Neuron (in vitro differentiated cells): ENCODE measurements around the gene PTCH2.
"Not testable (repeated sequence)": the region's sequence is repeated elsewhere in the genome, so short reads cannot be mapped to it uniquely, and the experiment has no call there.

Experiments
- H2AFZ ChIP-seq: one replicate; pipeline ENCODE4 v1.6.1; 2013; ENCODE audit warnings: low read depth, mild to moderate bottlenecking, inconsistent platforms, low read length, moderate library complexity
- H3K27me3 ChIP-seq: one replicate; pipeline ENCODE4 v1.6.1; 2013; ENCODE audit warnings: low read length; ENCODE audit not compliant: insufficient read depth
- H3K36me3 ChIP-seq: one replicate; pipeline ENCODE4 v1.6.1; 2013; ENCODE audit warnings: low read length; ENCODE audit not compliant: insufficient read depth
- H3K4me1 ChIP-seq: one replicate; pipeline ENCODE4 v1.6.1; 2013; ENCODE audit warnings: low read length; ENCODE audit not compliant: insufficient read depth
- H3K4me3 ChIP-seq: 2 replicates; pipeline ENCODE4 v1.5.1; 2013; ENCODE audit warnings: mild to moderate bottlenecking, low read length, moderate library complexity
- H3K9me3 ChIP-seq: one replicate; pipeline ENCODE4 v1.6.1; 2013; ENCODE audit warnings: low read length

Gene PTCH2

DNA sequence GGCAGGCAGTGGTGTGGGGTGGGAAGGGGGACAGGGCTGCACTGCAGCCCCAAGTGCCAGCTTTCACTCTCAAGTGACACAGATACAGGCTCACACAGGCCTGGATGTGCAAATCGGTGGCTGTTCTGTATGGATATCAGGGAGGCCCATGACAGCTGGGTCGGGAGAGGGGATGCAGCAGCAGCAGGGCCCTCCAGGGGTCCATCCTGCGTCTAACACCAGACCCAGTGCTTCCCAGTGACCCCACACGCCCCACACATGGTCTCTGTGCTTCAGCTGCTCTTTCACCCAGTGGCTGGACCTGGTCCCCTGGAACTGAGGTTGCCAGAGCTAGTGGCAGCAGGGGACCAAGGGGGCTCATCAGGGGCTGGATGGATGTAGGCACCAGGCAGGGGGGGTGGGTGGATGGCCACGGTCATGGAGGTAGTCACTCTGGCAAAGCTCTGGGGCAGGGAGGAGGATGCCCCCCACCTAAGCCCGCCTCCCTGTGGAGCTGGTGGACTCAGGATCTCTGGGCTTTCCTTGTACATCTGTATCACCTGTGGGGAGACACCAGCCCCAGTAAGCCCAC is 20.8 kb downstream of the PTCH2 start:
- H2AFZ ChIP-seq, result no peak overlapping the region
- H3K36me3 ChIP-seq, result peaks cover 9% of the 10 kb centered on the region
- H3K27me3 ChIP-seq, result no peaks in the 10 kb centered on the region
- no peaks in the 10 kb centered on the region for H3K4me1 ChIP-seq
- peaks cover 8% of the 10 kb centered on the region for H3K9me3 ChIP-seq
- H3K4me3 ChIP-seq, result no peak overlapping the region

DNA sequence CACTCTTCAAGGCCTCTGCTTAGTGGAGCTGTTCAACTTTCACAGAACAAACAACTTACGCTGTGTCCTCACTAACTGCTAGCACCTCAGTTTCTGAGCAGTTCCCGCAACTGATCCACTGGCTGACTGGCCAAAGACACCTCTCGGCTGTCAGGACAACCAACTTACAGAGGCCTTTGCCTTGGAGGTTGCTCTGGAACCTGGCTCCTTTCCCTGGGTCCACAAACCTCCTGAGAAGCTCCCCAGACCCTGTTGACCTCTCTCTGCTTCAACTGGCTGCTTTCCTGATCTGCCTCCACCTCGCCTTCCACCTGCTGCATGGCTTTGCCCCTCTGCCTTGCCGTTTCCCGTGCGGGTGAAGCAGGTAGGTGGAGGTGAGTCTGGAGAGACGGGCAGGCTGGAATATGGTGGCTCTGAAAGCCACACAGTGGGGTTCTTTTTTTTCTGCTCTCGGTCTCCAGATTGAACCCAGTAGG is 21.8 kb downstream of the PTCH2 start:
- no peaks in the 10 kb centered on the region for H3K27me3 ChIP-seq
- H3K4me3 ChIP-seq, result no peak overlapping the region
- H2AFZ ChIP-seq, result no peak overlapping the region
- peaks cover 8% of the 10 kb centered on the region for H3K9me3 ChIP-seq
- no peaks in the 10 kb centered on the region for H3K4me1 ChIP-seq
- peaks cover 1% of the 10 kb centered on the region for H3K36me3 ChIP-seq

DNA sequence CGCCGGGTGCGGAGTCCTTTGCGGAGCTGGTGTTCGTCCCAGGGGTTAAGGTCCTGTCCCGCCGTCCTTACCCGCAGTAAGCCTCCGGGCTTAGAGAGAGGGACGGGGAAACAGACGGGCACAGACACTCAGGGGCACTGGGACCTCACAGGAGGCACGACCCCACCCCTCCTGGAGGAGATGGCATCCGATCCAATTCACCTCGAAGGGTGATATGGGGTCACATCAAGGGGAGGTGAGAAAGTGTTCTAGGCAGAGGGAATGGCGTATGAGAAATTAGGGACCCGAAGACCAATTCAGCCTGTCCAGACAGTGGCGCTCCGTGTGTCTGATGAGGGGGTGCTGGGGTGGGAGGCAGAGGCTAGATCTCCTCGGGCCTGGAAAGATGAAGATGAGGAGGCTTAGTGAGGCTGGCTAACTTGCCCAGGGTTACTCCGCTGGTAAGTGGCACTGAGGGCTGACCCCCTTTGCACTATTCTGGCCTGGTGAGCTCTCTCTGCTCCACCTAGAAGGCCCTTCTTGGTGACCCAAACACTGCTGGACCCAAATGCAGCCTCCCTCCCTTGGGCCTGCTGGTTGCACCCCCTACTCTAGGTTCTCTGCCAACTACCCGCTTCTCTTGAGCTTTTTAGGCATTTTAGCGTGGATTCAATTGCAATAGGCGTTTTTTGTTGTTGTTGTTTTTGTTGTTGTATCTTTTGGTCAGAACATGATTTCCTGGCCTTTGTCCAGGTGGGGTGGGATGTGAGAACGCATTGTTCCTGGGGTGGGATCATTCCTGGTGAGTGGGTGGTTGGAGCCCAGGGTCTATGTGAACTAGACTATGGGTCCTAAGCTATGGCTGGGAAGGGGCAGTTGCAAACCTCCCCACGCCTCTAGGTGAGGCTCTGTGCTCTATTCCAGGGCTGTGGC is 22.5 kb downstream of the PTCH2 start:
- Histone ChIP-seq H3K27me3 (no peaks in the 10 kb centered on the region), H3K36me3 (no peaks in the 10 kb centered on the region), H3K4me3 (no peak overlapping the region), H3K4me1 (no peaks in the 10 kb centered on the region), H2AFZ (no peak overlapping the region), H3K9me3 (peaks cover 8% of the 10 kb centered on the region)

DNA sequence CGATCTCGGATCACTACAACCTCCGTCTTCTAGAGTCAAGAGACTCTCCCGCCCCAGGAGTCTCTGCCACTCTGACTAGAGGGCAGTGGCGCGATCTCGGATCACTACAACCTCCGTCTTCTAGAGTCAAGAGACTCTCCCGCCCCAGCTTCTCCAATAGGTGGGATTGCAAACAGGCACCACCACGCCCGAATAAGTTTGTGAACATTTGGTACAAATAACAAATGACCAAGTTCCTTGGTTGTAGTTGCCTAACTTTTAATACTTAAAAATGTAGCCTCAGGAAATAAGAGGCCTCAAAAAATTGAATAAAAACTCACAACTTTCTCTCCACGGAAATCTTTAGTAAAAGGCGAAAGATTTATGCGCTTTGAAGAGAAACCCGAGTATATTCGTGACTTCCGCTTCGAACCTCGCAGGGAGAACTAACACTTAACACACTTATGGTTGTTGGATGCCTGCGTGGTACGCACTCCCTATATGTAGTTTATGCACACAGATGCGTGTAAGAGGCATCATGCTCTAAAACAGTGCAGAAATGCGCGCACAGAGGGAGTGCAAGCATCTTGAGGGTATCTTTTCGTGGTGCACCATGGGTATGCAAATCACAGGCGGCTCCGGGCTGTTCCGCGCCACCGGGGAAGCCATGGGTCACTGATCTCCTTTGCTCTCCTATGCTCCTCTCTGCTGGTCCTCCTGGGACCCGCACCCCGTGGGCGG is 23.3 kb downstream of the PTCH2 start:
- Histone ChIP-seq H3K27me3 (no peaks in the 10 kb centered on the region), H3K4me3 (no peak overlapping the region), H3K4me1 (no peaks in the 10 kb centered on the region), H3K9me3 (peaks cover 8% of the 10 kb centered on the region), H2AFZ (no peak overlapping the region), H3K36me3 (peaks cover 2% of the 10 kb centered on the region)

DNA sequence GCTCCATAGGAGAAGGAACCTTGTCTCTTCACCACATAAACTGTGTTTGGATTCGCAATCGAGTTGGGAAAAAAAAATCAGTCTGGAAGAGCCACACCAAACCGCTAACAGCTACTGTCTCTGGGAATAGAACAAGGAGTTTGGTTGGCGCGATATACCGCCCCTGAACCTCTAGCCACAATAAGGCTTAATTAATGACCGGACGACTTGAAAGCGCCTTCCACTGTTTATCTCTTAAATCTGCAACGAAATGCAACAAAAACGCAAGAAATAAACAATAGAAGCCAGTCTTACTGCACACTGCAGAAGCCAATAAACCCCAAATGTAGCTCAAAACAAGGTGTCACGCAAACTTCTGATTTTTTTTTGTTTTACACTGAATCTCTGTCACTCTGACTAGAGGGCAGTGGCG is 23.9 kb downstream of the PTCH2 start:
- no peaks in the 10 kb centered on the region for H3K4me1 ChIP-seq
- H3K4me3 ChIP-seq, result no peak overlapping the region
- H2AFZ ChIP-seq, result no peak overlapping the region
- H3K9me3 ChIP-seq, result peaks cover 8% of the 10 kb centered on the region
- H3K27me3 ChIP-seq, result no peaks in the 10 kb centered on the region
- peaks cover 3% of the 10 kb centered on the region for H3K36me3 ChIP-seq

DNA sequence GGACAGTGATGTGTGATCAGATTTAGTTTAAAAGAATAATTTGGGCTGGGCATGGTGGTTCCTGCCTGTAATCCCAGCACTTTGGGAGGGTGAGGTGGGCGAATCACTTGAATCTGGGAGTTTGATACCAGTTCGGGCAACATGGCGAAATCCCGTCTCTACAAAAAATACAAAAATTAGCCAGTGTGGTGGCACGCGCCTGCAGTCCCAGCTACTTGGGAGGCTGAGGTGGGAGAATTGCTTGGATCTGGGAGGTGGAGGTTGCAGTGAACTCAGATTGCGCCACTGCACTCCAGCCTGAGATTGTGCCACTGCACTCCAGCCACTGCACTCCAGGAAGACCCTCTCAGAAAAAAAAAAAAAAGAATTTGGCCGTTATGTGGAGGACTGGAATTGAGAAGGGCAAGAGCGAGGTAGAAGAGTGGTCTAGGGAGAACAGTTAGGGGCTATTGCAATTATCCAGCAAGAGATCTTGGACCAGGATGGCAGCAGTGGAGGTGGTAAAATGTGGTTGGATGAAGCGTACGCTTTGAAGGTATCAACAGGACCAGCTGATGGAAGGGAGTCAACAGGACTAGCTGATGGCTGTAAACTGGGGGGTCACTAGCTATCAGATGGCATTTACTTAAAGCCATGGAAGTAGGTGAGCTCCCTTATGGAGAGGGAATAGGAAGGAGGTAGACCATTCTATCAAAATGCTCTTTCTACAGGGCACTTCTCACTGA is 25.1 kb downstream of the PTCH2 start:
- H3K36me3 ChIP-seq, result peaks cover 7% of the 10 kb centered on the region
- no peak overlapping the region for H3K4me3 ChIP-seq

DNA sequence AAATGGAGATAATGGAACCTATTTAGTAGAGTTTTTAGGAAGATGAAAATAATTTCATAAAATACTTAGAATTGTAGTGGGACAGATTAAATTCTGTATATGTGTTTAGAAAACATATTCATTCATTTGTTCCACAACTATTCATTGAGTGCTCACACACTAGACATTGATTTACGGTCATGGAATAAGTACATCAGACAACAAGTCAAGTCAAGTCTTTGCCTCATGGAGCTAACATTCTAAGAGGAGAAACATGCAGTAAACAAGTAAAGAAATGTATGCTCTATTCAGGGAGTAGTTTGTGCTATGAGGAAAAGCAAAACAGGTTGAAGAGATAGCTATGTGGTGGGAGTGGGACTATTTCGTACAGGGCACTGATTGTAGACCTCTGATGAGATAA is 25.7 kb downstream of the PTCH2 start:
- Histone ChIP-seq H3K4me3 (no peak overlapping the region), H3K9me3 (peaks cover 8% of the 10 kb centered on the region), H2AFZ (no peak overlapping the region), H3K4me1 (no peaks in the 10 kb centered on the region), H3K36me3 (peaks cover 7% of the 10 kb centered on the region), H3K27me3 (no peaks in the 10 kb centered on the region)

More for the DNA sequence above, 25.1 kb downstream of the PTCH2 start:
- H3K9me3 ChIP-seq, result peaks cover 8% of the 10 kb centered on the region
- H3K4me1 ChIP-seq, result no peaks in the 10 kb centered on the region
- H2AFZ ChIP-seq, result no peak overlapping the region
- H3K27me3 ChIP-seq, result no peaks in the 10 kb centered on the region

DNA sequence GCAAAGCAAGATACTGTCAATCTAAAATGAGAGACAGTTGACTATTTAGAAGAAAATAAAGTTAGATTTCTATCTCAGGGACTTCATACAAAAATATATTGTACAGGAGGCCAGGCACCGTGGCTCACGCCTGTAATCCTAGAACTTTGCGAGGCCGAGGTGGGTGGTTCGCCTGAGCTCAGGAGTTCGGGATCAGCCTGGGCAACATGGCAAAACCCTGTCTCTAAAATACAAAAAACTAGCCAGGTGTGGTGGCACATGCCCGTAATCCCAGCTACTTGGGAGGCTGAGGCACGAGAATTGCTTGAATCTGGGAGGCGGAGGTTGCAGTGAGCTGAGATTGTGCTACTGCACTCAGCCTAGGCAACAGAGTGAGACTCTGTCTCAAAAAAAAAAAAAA is 27.1 kb downstream of the PTCH2 start:
- H3K27me3 ChIP-seq, H3K4me1 ChIP-seq, H3K36me3 ChIP-seq, H2AFZ ChIP-seq, H3K9me3 ChIP-seq, H3K4me3 ChIP-seq: not testable (repeated sequence)

DNA sequence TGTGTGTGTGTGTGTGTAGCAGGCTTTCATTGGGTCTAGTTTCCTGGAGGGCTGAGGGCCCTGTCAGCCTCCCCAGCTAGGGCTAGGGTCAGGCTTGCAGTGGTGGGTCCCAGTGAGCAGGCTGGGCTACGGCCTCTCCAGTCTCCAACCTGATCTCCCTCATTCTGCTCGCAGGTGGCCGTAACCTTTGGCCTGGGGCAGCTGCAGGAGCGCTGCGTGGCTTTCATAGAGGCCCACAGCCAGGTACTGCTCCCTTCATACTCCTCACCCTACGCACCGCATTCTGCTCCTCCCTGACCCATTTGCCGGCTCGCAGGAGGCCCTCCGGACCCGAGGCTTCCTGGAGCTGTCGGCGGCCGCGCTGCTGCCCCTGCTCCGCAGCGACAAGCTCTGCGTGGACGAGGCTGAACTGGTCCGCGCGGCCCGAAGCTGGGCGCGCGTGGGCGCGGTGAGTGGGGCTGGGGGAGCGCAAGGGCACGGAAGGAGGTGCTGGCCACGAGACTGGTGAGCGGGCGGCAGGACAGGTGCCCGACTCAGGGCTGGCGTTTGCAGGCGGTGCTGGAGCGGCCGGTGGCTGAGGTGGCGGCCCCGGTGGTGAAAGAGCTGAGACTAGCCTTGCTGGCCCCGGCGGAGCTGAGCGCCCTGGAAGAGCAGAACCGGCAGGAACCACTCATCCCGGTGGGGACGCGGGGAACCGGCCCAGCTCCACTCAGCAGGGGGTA is 30.1 kb downstream of the PTCH2 start:
- H3K9me3 ChIP-seq, result no peaks in the 10 kb centered on the region
- no peak overlapping the region for H3K4me3 ChIP-seq
- no peak overlapping the region for H2AFZ ChIP-seq
- H3K27me3 ChIP-seq, result no peaks in the 10 kb centered on the region
- peaks cover 20% of the 10 kb centered on the region for H3K4me1 ChIP-seq
- H3K36me3 ChIP-seq, result peaks cover 7% of the 10 kb centered on the region

DNA sequence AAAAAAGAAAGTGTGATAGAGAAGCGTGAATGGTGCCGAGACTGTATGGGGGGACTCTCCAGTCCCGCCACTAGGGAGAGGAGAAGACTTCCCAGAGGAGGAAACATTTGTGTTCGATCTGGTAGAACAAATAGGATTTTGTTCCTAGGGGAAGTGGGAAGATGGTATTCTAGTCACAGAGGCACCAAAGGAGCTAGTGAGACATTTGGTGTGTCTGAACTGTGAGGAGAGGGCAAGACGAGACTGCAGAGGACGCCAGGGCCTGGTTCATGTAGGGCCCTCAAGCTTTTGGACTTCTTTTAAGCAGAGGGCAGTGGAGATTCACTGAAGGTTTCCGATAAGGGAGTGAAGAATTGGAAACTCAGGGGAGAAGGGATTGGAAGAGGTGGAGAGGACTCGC is 31.8 kb downstream of the PTCH2 start:
- peaks cover 7% of the 10 kb centered on the region for H3K36me3 ChIP-seq
- no peak overlapping the region for H3K4me3 ChIP-seq
- H2AFZ ChIP-seq, result no peak overlapping the region
- H3K9me3 ChIP-seq, result no peaks in the 10 kb centered on the region
- H3K4me1 ChIP-seq, result peaks cover 34% of the 10 kb centered on the region
- no peaks in the 10 kb centered on the region for H3K27me3 ChIP-seq

DNA sequence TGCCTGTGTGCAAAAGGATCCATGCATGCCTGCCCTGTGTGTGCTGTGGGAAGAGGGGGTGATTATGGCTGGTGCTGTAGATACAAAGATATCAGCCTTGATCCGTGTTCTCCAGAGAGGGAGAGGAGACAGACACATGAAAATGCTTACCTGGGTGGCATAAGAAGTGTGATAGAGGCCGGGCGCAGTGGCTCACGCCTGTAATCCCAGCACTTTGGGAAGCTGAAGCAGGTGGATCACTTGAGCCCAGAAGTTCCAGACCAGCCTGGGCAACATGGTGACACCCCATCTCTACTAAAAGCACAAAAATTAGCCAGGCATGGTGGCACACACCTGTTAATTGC is 32.3 kb downstream of the PTCH2 start:
- peaks cover 34% of the 10 kb centered on the region for H3K4me1 ChIP-seq
- not testable (repeated sequence) for H3K27me3 ChIP-seq, H3K9me3 ChIP-seq, H2AFZ ChIP-seq, H3K4me3 ChIP-seq
- peaks cover 10% of the 10 kb centered on the region for H3K36me3 ChIP-seq

DNA sequence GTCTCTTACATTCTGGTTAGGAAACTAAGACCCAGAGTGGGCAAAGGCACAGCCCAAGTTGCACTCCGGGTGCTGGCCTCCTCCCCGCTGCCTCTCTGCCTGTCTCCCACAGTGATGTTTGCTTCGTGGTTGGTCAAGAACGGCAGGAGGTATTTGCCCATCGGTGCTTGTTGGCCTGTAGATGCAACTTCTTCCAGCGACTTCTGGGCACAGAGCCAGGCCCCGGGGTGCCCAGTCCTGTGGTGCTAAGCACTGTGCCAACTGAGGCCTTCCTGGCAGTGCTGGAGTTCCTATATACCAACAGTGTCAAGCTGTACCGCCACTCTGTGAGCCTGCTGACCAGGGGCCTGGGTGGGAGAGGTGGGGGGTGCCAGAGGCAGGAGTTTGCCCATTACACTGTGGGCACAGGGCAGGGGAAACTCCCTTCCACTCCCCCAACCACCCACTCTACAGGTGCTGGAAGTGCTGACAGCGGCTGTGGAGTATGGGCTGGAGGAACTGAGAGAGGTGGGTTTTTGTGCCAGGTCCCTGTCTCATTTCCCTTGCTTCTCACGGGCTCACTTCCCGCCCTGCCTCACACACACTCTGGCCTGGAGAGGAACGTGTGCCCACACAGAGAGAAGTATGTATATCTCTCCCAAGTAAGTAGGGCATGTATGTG is 32.8 kb downstream of the PTCH2 start:
- H3K4me1 ChIP-seq, result peaks cover 34% of the 10 kb centered on the region
- H3K36me3 ChIP-seq, result peaks cover 15% of the 10 kb centered on the region
- H3K27me3 ChIP-seq, result no peaks in the 10 kb centered on the region
- H3K9me3 ChIP-seq, result no peaks in the 10 kb centered on the region
- H2AFZ ChIP-seq, result no peak overlapping the region
- H3K4me3 ChIP-seq, result no peak overlapping the region
